Rectal smooth muscle tissue (tissue), 1 donor: ENCODE measurements around the gene ZEB2.

Source experiments
- H3K27ac ChIP-seq: one replicate; pipeline ENCODE4 v1.7.0; 2013; ENCODE audit warnings: low read depth, low read length, inconsistent platforms
- H3K27me3 ChIP-seq: one replicate; pipeline ENCODE4 v1.7.0; 2013; ENCODE audit warnings: low read length; ENCODE audit not compliant: control insufficient read depth, insufficient read depth
- H3K36me3 ChIP-seq: one replicate; pipeline ENCODE4 v1.7.0; 2013; ENCODE audit warnings: low read length; ENCODE audit not compliant: control insufficient read depth, insufficient read depth
- H3K4me1 ChIP-seq: one replicate; pipeline ENCODE4 v1.7.0; 2013; ENCODE audit warnings: low read length; ENCODE audit not compliant: control insufficient read depth, insufficient read depth
- H3K4me3 ChIP-seq: one replicate; pipeline ENCODE4 v1.7.0; 2013; ENCODE audit warnings: low read length
- H3K9ac ChIP-seq: one replicate; pipeline ENCODE4 v1.7.0; 2013; ENCODE audit warnings: low read length

Gene ZEB2

DNA sequence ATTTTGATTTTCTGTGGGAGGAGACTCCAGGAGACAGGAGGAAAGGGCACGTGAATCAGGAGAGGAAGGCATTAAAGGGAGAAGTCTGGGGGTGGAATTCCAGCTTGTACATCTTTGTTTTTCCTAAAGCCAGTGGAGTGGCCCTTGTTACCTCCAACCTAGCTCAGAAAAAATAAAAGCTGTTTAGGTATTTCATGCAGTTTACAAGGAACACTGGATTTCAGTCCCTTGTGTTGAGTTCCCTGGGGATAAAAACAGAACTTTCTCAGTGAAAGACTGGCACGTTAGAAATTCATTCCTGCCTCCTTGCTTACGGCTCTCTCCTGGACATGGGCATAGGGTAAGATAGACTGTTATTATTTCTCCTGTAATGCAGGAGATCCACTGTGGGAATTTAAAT, 170.2 kb downstream of the ZEB2 start:
- no peak overlapping the region for H3K4me3 ChIP-seq
- no peaks in the 10 kb centered on the region for H3K27me3 ChIP-seq
- no peaks in the 10 kb centered on the region for H3K36me3 ChIP-seq
- H3K4me1 ChIP-seq = no peaks in the 10 kb centered on the region
- no peak overlapping the region for H3K9ac ChIP-seq
- H3K27ac ChIP-seq = no peak overlapping the region

DNA sequence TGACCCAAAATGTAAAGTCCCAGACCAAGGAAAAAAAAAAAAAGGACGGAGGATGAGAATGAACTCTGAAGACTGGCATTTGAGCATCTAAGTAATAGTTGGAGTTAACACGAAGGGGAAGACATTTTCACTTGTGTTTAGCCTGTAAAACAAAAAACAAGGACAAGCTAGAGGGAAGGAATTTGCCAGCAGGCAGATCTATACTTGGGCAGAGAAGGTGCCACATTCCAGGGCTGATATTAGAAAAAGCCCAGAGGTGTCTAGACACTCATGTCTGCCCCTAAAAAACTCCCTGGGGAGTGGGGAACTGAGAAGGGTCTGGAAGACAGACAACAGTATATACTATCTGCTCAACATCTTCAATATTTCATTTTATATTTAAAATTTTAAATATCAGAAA, 171.1 kb downstream of the ZEB2 start:
- Histone ChIP-seq H3K27ac (no peak overlapping the region), H3K27me3 (no peaks in the 10 kb centered on the region), H3K36me3 (no peaks in the 10 kb centered on the region), H3K4me1 (no peaks in the 10 kb centered on the region), H3K9ac (no peak overlapping the region), H3K4me3 (no peak overlapping the region)

DNA sequence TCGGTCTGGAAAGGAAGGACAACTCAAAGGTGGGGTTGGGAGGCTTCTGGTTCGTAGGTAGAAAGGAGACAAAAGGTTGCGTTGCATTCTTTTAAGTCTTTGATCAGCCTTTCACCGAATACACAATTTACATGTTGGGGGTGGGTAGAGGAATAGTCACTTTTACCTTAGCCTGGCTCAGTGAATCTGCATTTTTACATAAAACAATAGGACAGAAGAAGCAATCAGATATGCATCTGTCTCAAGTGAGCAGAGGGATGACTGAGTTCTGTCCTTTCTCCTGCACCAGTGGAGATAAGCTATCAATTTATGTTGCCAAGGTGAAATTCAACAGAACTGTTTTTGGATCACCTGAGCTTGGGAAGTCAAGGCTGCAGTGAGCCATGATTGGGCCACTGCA, 173.7 kb downstream of the ZEB2 start:
- Histone ChIP-seq H3K4me3 (no peak overlapping the region), H3K27ac (no peak overlapping the region), H3K27me3 (no peaks in the 10 kb centered on the region), H3K36me3 (no peaks in the 10 kb centered on the region), H3K4me1 (no peaks in the 10 kb centered on the region), H3K9ac (no peak overlapping the region)

DNA sequence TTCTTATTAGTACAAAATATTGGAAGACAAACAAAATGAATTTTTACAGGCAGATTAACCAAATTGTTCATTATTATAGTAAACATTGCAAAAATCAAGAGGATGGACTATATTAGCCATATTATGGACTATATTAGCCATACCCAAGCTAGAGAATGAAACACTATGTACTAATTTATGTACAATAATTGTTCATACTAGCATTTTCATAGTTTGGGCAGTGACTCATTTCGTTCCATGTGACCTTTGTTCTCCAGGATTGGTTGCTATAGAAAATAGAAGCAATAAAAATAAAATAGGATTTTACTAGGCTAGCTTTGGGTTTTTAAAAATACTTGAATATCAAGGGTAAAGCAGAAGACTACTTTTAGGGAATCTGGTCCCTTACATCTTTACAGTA, 176.8 kb downstream of the ZEB2 start:
- H3K4me3 ChIP-seq = no peak overlapping the region

DNA sequence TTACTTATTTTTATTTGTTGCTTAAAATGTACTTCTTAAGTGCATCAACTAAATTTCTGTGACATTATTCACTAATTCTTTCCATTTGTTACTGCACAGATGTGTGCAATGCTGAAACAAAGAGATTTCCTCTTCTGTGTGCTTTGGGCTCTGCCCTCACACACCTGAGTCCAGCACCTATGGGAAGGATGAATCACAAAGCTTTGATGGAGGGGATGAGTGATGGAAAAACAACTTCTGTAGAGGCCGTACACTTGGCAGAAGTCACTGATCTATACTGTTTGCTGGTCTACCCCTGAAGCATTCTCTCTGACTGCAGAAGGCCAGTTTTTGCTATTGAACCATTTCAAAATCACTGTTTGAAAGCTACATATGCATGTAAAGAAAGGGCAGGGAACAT, 178.4 kb downstream of the ZEB2 start:
- Histone ChIP-seq H3K9ac (no peak overlapping the region), H3K27me3 (no peaks in the 10 kb centered on the region), H3K27ac (no peak overlapping the region), H3K4me1 (no peaks in the 10 kb centered on the region), H3K4me3 (no peak overlapping the region), H3K36me3 (no peaks in the 10 kb centered on the region)

More for the DNA sequence above, 176.8 kb downstream of the ZEB2 start:
- H3K27ac ChIP-seq = no peak overlapping the region
- no peaks in the 10 kb centered on the region for H3K36me3 ChIP-seq
- no peaks in the 10 kb centered on the region for H3K27me3 ChIP-seq
- H3K4me1 ChIP-seq = no peaks in the 10 kb centered on the region
- no peak overlapping the region for H3K9ac ChIP-seq

DNA sequence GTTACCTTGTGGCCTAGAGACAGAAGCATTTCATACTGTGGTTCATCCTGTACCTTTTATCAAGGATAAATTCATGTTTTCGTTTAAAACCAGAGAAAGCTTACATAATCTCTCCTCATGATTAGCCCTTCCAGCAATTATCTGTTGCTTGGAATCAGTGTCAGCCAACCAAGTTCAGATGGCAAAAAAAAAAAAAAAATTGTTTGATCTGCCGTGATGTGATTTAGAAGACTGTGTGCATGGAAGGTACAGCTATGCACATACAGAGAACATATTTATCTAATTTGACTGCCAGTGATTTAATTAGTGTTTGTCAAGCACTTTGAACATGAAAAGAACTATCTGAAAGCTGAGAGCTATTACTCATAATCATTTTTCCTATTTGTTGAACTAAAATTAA, 180.9 kb downstream of the ZEB2 start:
- H3K9ac ChIP-seq = no peak overlapping the region
- no peak overlapping the region for H3K4me3 ChIP-seq
- no peaks in the 10 kb centered on the region for H3K36me3 ChIP-seq
- no peaks in the 10 kb centered on the region for H3K4me1 ChIP-seq
- no peak overlapping the region for H3K27ac ChIP-seq
- no peaks in the 10 kb centered on the region for H3K27me3 ChIP-seq

DNA sequence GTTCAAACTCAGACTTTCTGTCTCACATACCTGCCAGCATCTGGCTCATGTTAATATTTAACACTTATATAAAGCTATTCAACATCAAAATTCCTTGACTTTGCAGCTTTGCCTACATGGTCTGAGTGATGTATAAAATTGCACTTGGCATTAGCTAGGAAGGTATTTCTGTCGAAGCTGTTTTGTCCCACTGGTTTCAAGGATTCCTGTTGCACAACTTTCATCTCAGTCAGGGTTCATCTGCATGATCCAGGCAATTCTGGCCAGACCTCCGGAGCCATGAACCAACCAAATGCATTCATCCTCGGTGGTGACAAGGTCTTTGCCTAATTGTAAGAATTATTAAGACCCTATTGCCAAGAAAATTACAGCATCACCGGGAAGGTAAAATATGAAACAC, 185.4 kb downstream of the ZEB2 start:
- Histone ChIP-seq H3K27me3 (no peaks in the 10 kb centered on the region), H3K36me3 (no peaks in the 10 kb centered on the region), H3K4me3 (no peak overlapping the region), H3K9ac (no peak overlapping the region), H3K4me1 (peaks cover 4% of the 10 kb centered on the region), H3K27ac (no peak overlapping the region)
